Left ventricle myocardium superior (tissue), 1 donor: ENCODE data around the gene INSM1. TPM values are rescaled to one million over a fixed set of nuclear protein-coding genes. Genes with fewer than 3 reads are reported as not detected.

Experiments
- ATAC-seq: fragments of 200-7000 bp; cut with Tn5 transposase; one replicate; pipeline ENCODE4 v1.9.1; 2020; ENCODE audit warnings: mild to moderate bottlenecking, moderate library complexity
- DNase-seq: peaks from one replicate; pipeline ENCODE4 v3.0.0-alpha.2; 2020
- intact Hi-C: fragments of 100-400 bp; cut with micrococcal nuclease; formaldehyde crosslinking; loops from one replicate; pipeline ENCODE4 v1.11.0; 2022
- total RNA-seq: library from RNA; stranded (reverse); fragmentation: NEBNext Ultra II Directional; extraction: Animal tissue kit (Norgen Biotek cat#: 25700); gene quantifications from one replicate; pipeline ENCODE4 v1.2.1, GENCODE V29; 2021
- donor health status: DM: no; HTN: yes; CAD: no; lungs with severe emphysema.

INSM1 gene
- total RNA-seq, 1 donor from 2014 or later = not detected

DNA sequence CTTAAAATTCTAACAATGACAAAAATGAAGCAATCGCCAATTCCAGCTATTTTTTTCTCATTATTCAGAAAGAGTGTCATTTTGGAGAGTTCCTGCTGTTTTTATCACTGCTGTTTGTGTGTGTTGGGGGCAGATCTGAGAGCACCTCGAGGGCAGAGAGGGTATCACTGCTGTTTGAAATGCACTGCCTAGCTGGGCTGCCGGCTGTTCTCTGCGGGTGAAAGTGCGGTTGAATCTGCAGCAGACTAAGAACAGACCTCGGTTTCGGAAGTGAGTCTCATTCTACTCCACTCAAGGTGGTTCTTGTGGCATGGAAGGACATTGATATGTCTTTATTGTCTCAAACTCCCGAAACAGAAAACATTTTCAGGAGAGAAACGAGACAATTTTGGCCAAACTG, 18.3 kb downstream of the INSM1 start:
- no peak for DNase-seq
- intact Hi-C loops = no loop called here
- no peak for ATAC-seq

GRCh38 chr20:20390393-20390792, 22.5 kb downstream of the INSM1 start:
- DNase-seq (no peak), ATAC-seq (no peak)
- intact Hi-C loops = no loop called here

DNA sequence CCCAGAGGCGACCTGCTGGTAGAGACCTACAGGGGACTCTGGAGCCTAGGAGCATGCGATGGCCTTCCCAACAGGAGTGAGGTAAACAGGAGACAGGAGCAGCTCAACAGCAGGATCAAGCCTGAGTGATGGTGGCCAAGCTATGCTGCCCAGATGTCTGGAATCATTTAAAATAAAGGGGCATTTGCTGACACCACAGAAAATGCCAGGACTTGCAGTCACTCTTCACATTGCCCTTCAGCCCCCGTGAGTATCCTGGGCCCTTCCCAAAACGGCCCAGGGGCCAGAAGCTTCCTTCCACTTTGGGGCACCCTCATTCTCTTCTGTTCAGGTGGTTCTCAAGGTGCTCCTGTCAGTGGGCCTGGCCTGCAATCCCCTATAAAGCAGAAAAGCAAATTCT, 23.2 kb downstream of the INSM1 start:
- intact Hi-C loops = no loop called here
- DNase-seq = no peak
- ATAC-seq = no peak

DNA sequence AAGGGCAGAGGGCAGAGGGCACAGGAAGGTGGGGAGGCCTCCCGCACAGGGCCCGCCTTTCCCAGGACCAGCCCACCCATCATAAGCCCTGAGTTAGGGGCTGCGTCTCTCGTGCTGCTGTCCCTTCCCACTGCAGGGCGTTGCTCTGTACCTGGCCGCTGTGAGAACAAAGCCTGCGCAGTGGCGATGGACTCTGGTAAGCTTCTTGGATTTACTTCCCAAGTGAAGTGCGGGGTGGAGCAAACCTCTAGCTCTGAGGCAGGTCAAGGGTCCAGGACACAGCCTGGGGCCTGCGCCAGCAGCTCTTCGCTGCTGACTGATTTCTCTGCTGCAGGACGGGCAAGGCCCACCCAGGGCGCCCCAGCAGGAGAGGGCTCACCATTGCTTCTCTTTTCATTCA, 23.9 kb downstream of the INSM1 start:
- ATAC-seq = no peak
- intact Hi-C loops = no loop called here
- no peak for DNase-seq

- intact Hi-C loops = no loop called here
- DNase-seq (no peak), ATAC-seq (no peak)
Observed at GRCh38 chr20:20393207-20394120, 25.6 kb downstream of the INSM1 start.

GRCh38 chr20:20395087-20395486, 27.2 kb downstream of the INSM1 start:
- DNase-seq (no peak), ATAC-seq (no peak)
- intact Hi-C loops = no loop called here

- ATAC-seq (no peak), DNase-seq (no peak)
- intact Hi-C loops = no loop called here
Observed at GRCh38 chr20:20395903-20396568, 28.1 kb downstream of the INSM1 start.

DNA sequence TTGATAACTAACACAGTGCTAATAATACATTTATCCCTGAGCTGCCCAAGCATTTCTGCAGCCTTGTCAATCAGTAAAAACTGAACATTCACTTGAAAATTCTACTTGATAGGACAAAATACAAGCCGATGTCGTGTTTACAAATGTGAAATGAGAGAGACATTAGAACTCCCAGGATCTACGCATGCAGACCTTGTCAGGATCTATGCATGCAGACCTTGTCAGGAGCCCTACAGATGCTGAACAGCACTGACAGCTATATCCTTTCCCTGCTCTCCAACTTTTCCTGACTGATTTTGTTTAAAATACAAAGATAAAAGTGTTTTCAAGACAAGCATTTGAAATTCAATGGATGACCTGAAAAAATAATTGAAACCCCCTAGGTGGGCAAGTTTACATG, 28.9 kb downstream of the INSM1 start:
- intact Hi-C loops = no loop called here
- ATAC-seq (no peak), DNase-seq (no peak)

DNA sequence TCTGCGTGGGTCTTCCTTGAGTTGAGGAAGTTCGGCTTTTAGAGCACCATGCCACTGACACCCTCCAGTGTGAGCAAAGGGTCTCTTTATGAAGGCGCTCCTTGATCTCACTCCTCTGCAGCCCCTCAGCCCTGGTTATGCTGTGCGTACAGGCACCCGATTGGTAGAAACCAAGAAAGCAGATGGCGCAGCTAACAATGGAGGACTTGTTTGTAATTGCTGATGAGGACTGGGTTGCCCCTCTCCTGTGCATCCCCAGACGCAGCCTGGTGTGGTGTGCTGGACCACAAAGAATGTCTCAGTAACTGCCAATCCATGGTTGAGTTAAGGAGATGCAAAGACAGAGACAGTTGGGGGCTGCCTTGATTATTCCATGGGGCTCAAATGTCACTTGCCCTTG, 30.2 kb downstream of the INSM1 start:
- intact Hi-C loops = no loop called here
- ATAC-seq (no peak), DNase-seq (no peak)

GRCh38 chr20:20399531-20400500, 31.9 kb downstream of the INSM1 start:
- intact Hi-C loops = no loop called here
- DNase-seq (no peak), ATAC-seq (no peak)

DNA sequence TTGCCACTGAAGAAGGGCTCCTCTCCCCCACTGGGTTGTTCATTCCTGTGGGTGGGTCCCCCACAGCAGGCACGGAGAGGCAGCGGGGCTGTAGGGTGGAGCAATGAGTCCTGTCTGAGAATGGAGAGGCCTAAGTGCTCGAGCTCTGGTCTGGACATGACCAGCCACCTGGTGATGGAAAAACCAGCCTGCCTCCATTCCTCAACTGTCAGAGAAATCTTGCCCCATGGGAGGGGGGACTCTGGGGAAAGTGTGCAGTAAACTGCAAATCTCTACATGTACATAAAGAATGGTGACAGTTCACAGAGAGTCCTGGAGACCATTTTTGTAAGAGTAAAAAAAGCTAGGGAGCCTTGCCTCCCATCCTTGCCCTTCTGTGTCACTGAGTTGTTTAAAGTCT, 34.1 kb downstream of the INSM1 start:
- no peak for DNase-seq
- no peak for ATAC-seq
- intact Hi-C loops = no loop called here

DNA sequence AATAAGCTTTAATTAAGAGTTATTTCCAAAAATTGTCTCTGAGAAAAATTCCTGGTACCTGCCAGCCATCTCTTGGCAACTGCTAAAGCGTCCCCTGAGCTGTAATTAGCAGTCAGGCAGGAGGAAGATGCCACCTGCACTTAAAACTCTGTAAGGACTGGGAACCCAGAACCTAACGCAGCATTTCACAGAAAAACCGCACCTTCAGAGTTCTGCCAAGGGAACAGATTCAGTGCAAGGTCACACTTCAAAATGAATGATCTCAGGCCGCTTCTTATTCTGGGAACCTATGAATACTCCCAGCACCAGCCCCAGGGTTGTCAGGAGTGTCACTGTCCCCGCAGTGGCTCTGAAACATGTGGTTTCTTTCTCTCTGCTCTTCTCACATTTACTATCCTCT, 36.7 kb downstream of the INSM1 start:
- ATAC-seq (no peak), DNase-seq (no peak)
- intact Hi-C loops = no loop called here

DNA sequence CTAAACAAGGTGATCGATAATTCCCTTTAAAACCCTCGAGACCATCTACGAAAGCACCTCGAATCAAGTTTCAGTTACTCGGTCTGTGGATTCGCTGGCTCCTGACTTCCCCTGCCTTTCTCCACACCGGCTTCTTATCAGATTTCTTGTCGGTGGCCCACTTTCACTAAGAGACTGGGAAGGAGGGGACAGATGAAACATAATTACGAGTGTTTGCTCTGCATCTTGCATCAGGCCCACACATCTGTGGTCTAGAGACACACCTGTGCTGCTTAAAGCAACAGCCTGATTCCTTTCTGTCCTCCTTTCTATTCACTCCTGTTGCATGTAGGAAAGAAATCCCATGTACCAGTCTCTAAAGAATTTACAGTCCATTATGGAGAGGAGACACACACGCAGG, 37.7 kb downstream of the INSM1 start:
- ATAC-seq = no peak
- intact Hi-C loops = no loop called here
- no peak for DNase-seq

GRCh38 chr20:20406306-20406705, 38.4 kb downstream of the INSM1 start:
- intact Hi-C loops = no loop called here

GRCh38 chr20:20407891-20408805, 40.2 kb downstream of the INSM1 start:
- ATAC-seq (peak; percentile 51), DNase-seq (no peak)
- intact Hi-C loops = no loop called here

More at GRCh38 chr20:20406306-20406705, 38.4 kb downstream of the INSM1 start:
- ATAC-seq (no peak), DNase-seq (no peak)

GRCh38 chr20:20409331-20409730, 41.4 kb downstream of the INSM1 start:
- DNase-seq (no peak), ATAC-seq (no peak)
- intact Hi-C loops = no loop called here

GRCh38 chr20:20410678-20411077, 42.8 kb downstream of the INSM1 start:
- intact Hi-C loops = no loop called here
- DNase-seq (peak; percentile 76), ATAC-seq (peak; percentile 96)

- intact Hi-C loops = no loop called here
- ATAC-seq (peak; percentile 41), DNase-seq (no peak)
Observed at GRCh38 chr20:20411402-20411801, 43.5 kb downstream of the INSM1 start.

GRCh38 chr20:20411836-20412235, 43.9 kb downstream of the INSM1 start:
- ATAC-seq = no peak
- no peak for DNase-seq
- intact Hi-C loops = no loop called here
